ENCODE data around the gene CHEK2. TPM values are rescaled to one million over a fixed set of nuclear protein-coding genes. Genes with fewer than 3 reads are reported as not detected.

The CHEK2 gene
- 10 to 100 TPM; 15.6 to 18.6 TPM for total RNA-seq

DNA sequence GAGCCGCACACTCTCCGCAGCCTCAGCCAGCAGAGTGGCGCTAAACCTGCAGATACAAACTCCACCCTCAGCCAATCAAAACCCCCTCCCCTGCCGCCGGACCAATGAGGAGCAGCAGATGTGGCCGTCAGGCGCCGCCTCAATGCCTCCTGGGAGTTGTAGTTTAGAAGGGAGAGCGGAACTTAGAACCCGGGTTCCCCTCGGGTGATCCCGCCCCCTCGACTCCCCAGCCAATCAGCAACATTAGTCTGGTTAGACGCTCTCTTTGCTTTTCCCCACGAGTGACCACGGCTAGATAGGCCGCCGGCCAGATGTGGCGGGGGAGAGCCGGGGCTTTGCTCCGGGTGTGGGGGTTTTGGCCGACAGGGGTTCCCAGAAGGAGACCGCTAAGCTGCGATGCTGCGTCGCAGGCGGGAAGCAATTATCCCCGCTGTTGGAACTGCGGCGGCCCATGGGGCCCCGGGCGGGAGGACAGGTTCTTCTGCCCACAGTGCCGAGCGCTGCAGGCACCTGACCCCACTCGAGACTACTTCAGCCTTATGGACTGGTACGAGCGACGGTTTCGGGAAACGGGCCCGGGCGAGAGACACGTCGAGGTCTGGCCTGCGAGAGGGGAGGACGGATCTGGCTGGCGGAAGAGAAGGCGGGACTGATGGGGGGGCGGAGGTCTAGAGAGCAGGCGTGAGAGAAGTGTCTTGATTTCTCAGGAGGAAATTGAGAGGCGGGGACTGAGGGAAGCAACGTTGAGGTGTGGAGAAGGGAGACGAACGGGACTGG lies at the start of gene CHEK2, which contains the start of gene HSCB:
TSS of gene CHEK2 (minus strand) at position 36 of the 777 bp plus-strand sequence. CDS start 7,099 bp downstream, outside the sequence.
TSS of gene HSCB (plus strand) at position 255 of the 777 bp plus-strand sequence. CDS start at position 312, 57 bp downstream.
- no peaks in the 10 kb centered on the region for H3K4me1 ChIP-seq (replicated peaks)
- peak within 1 kb of the TSS; percentile 78 to 94 for H3K4me3 ChIP-seq
- TF ChIP-seq, protein P1, sequence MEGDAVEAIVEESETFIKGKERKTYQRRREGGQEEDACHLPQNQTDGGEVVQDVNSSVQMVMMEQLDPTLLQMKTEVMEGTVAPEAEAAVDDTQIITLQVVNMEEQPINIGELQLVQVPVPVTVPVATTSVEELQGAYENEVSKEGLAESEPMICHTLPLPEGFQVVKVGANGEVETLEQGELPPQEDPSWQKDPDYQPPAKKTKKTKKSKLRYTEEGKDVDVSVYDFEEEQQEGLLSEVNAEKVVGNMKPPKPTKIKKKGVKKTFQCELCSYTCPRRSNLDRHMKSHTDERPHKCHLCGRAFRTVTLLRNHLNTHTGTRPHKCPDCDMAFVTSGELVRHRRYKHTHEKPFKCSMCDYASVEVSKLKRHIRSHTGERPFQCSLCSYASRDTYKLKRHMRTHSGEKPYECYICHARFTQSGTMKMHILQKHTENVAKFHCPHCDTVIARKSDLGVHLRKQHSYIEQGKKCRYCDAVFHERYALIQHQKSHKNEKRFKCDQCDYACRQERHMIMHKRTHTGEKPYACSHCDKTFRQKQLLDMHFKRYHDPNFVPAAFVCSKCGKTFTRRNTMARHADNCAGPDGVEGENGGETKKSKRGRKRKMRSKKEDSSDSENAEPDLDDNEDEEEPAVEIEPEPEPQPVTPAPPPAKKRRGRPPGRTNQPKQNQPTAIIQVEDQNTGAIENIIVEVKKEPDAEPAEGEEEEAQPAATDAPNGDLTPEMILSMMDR (IDR thresholded peaks at IDR 0.05): peak in 1 of 4 experiments; percentile 39
- TF ChIP-seq POLR2A (IDR thresholded peaks at IDR 0.05) (peak; percentile 46), POLR2AphosphoS5 (IDR thresholded peaks at IDR 0.05) (peak; percentile 96)
- H3K27ac ChIP-seq: peak within 1 kb of the TSS; percentile 96 to 99
- intact Hi-C loops (cut with DNase I): loop anchor here (1.0 to 2.0 kb wide), 3 partner anchors 30 to 58 kb away; partner anchors contain the start of genes CCDC117 and XBP1
- under 1% methylated on average over 54 of the region's 54 CpGs for WGBS
- H3K36me3 ChIP-seq: peaks cover 0 to 3% of the 10 kb centered on the region in 2 donors
- no peaks in the 10 kb centered on the region for H3K27me3 ChIP-seq (replicated peaks; ENCODE audit: insufficient read depth)
- no peaks in the 10 kb centered on the region for H3K9me3 ChIP-seq
- DNase-seq (ENCODE audit: low spot score): peak; percentile 99

DNA sequence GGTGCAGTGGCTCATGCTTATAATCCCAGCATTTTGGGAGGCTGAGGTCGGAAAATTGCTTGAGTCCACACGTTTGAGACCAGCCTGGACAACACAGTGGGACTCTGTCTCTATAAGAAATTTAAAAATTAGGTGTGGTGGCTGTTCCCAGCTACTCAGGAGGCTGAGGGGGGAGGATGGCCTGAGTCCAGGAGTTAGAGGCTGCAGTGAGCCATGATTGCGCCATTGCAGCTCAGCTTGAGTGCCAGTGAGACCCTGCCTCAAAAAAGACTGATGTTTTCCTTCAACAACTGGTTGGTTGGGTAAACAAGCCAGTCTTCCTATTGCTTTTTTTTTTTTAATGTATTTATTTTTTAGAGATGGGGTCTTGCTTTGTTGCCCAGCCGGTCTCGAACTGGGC lies 49.5 kb upstream of the CHEK2 start:
- TF ChIP-seq POLR2AphosphoS5 (IDR thresholded peaks at IDR 0.05) (no peak), POLR2A (IDR thresholded peaks at IDR 0.05) (no peak)
- TF ChIP-seq, protein P1 (IDR thresholded peaks at IDR 0.05): no peak
- H3K27ac ChIP-seq: no peak overlapping the region

DNA sequence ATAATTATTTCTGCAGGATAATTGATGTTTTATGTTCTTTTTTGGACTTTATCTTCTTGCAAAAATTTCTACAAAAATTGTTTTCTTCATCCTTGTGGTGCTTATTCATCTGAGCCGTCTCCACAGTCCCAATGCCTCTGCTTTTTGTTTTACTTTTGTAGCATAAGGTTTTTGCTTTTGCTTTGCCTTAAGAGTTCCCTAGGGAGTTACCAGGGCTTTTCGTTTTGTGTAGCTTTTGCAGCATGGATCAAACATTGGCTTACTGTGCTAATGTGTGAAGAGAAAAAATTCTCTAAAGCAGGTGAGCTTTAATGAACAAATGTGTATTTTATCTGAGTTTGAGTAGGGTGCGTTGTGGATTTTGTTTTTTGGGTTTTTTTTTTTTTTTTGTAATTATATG lies 47.0 kb upstream of the CHEK2 start:
- TF ChIP-seq POLR2AphosphoS5 (IDR thresholded peaks at IDR 0.05) (no peak), POLR2A (IDR thresholded peaks at IDR 0.05) (no peak)
- TF ChIP-seq, protein P1 (IDR thresholded peaks at IDR 0.05): no peak

More for the DNA sequence above, 49.5 kb upstream of the CHEK2 start:
- H3K4me3 ChIP-seq: no peak overlapping the region
- H3K27me3 ChIP-seq (replicated peaks; ENCODE audit: insufficient read depth): no peaks in the 10 kb centered on the region
- WGBS: 95% methylated on average over 5 of the region's 5 CpGs
- DNase-seq (ENCODE audit: low spot score): no peak
- no peaks in the 10 kb centered on the region for H3K9me3 ChIP-seq
- H3K36me3 ChIP-seq: peaks cover 10 to 19% of the 10 kb centered on the region in 2 donors
- intact Hi-C loops (cut with DNase I): no loop called here
- H3K4me1 ChIP-seq (replicated peaks): no peaks in the 10 kb centered on the region

DNA sequence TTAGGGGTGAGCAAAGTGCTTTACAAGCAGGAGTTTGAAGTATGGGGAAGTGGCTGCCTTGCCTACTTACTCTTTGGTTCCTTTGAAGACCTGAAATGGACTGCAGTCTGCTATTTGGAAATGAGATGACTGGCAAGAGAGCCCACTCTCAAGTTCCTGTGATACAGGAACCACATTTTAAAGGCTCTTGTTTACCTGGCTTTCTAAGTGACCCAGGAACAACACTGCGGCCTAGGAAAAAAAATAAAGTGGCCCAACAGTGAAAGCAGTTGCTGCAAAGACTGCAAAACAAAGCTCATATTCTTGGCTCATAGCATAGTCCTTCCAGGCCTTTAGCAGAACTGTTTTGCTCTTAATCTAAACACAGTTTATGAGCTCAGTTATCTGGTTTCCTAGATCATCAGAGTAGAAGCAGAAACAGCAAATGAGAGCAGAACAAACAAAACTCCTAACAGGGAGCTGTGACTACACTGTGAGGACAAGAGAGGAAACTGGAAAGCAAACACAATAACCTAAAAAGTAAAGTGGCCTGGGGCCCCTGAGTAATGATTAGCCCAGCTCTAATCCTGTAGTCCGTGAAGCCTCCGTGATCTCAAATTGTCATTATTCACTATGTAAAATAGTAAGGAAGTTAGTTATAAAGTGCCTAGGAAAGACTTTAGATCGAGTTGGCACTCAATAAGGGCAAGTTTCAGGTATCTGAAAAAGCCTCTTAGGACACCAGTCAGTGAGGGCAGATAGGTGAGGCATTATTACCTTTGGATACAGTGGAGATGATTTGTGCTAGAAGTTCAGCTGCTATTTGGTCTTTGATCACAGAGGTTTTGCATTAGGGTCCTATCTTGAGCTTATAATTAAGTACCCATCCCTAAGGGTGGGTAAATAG lies 42.4 kb upstream of the CHEK2 start:
- Histone ChIP-seq H3K27ac (peak overlapping the region; percentile 59 to 62), H3K4me1 (replicated peaks) (peaks cover 7% of the 10 kb centered on the region), H3K4me3 (no peak overlapping the region), H3K36me3 (peaks cover 5 to 10% of the 10 kb centered on the region in 2 donors), H3K27me3 (replicated peaks; ENCODE audit: insufficient read depth) (no peaks in the 10 kb centered on the region), H3K9me3 (no peaks in the 10 kb centered on the region)
- intact Hi-C loops (cut with DNase I): no loop called here
- whole genome bisulfite sequencing: 12% methylated on average over 4 of the region's 4 CpGs
- peak; percentile 45 for TF ChIP-seq POLR2AphosphoS5 (IDR thresholded peaks at IDR 0.05)
- no peak for TF ChIP-seq POLR2A (IDR thresholded peaks at IDR 0.05)
- DNase-seq (ENCODE audit: low spot score): no peak

More for the DNA sequence above, 47.0 kb upstream of the CHEK2 start:
- H3K4me1 ChIP-seq (replicated peaks): peaks cover 7% of the 10 kb centered on the region
- no peak overlapping the region for H3K27ac ChIP-seq
- H3K9me3 ChIP-seq: no peaks in the 10 kb centered on the region
- H3K4me3 ChIP-seq: no peak overlapping the region
- WGBS: 70% methylated on average over 3 of the region's 3 CpGs
- intact Hi-C loops (cut with DNase I): no loop called here
- H3K27me3 ChIP-seq (replicated peaks; ENCODE audit: insufficient read depth): no peaks in the 10 kb centered on the region
- no peak for DNase-seq (ENCODE audit: low spot score)
- peaks cover 3 to 10% of the 10 kb centered on the region in 2 donors for H3K36me3 ChIP-seq

DNA sequence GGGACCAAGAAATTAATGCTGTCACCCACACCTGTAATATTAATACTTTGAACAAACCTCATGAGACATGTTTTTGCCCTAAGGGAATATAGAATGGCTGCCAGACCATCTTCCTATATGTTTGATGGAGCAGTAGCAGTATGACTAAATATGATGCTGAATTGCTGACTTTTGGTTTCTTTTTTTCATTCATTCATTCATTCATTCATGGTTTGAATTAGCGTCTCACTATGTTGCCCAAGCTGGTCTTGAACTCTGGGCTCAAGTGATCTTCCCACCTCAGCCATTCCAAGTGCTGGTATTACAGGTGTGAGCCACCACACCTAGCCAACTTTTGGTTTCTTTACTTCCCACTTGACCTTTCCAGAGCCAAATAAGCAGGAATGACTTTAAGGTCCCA lies 38.7 kb upstream of the CHEK2 start:
- Histone ChIP-seq H3K9me3 (no peaks in the 10 kb centered on the region), H3K4me3 (no peak overlapping the region), H3K27ac (no peak overlapping the region), H3K36me3 (peaks cover 2 to 3% of the 10 kb centered on the region in 2 donors), H3K4me1 (replicated peaks) (peaks cover 7% of the 10 kb centered on the region), H3K27me3 (replicated peaks; ENCODE audit: insufficient read depth) (no peaks in the 10 kb centered on the region)
- TF ChIP-seq POLR2AphosphoS5 (IDR thresholded peaks at IDR 0.05) (no peak), POLR2A (IDR thresholded peaks at IDR 0.05) (no peak)
- TF ChIP-seq, protein P1 (IDR thresholded peaks at IDR 0.05): no peak
- WGBS: 100% methylated on average over 1 of the region's 1 CpG
- intact Hi-C loops (cut with DNase I): no loop called here
- no peak for DNase-seq (ENCODE audit: low spot score)

Measured in prostate gland (tissue), 2 donors.